Activated T-helper 17 cell treated with anti-CD3 and anti-CD28 coated beads, Interleukin-2, amount 50 U/mL, for 72 hours (primary cell): ENCODE results near the gene KRT2. TPM values are rescaled to one million over a fixed set of nuclear protein-coding genes. Genes with fewer than 3 reads are reported as not detected.

Experiments
- ATAC-seq: fragments of 150-1000 bp; cut with Tn5 transposase; replicated peaks from 2 replicates; pipeline ENCODE4 v1.10.0; 2021; ENCODE audit warnings: mild to moderate bottlenecking, moderate library complexity
- H3K27ac Mint-ChIP-seq: one replicate; pipeline ENCODE4 v1.8.0; 2022; ENCODE audit warnings: mixed read lengths
- H3K27me3 Mint-ChIP-seq: one replicate; pipeline ENCODE4 v1.8.0; 2022; ENCODE audit warnings: mixed read lengths
- H3K36me3 Mint-ChIP-seq: one replicate; pipeline ENCODE4 v1.8.0; 2022; ENCODE audit warnings: low read depth, mild to moderate bottlenecking, mixed read lengths
- H3K4me1 Mint-ChIP-seq: one replicate; pipeline ENCODE4 v1.8.0; 2022; ENCODE audit warnings: mixed read lengths
- H3K4me3 Mint-ChIP-seq: one replicate; pipeline ENCODE4 v1.8.0; 2022; ENCODE audit warnings: mild to moderate bottlenecking, mixed read lengths
- H3K9me3 Mint-ChIP-seq: one replicate; pipeline ENCODE4 v1.8.0; 2022; ENCODE audit warnings: mixed read lengths
- total RNA-seq, 2 donors: library from RNA; stranded (reverse); gene quantifications; one replicate each; pipeline ENCODE4 v1.2.3, GENCODE V29; 2022

The KRT2 gene
- total RNA-seq, 2 donors from 2014 or later, result not detected

GRCh38 chr12:52602552-52602951, 49.5 kb downstream of the KRT2 start:
- Mint-ChIP-seq H3K9me3 (no peaks in the 10 kb centered on the region), H3K27ac (no peak overlapping the region), H3K27me3 (peaks cover 20% of the 10 kb centered on the region), H3K4me3 (no peak overlapping the region), H3K4me1 (peaks cover 12% of the 10 kb centered on the region), H3K36me3 (no peaks in the 10 kb centered on the region)
- ATAC-seq, result no peak

GRCh38 chr12:52601671-52602070, 50.3 kb downstream of the KRT2 start:
- Mint-ChIP-seq H3K27me3 (peaks cover 19% of the 10 kb centered on the region), H3K4me3 (no peak overlapping the region), H3K36me3 (no peaks in the 10 kb centered on the region), H3K4me1 (peaks cover 7% of the 10 kb centered on the region), H3K9me3 (no peaks in the 10 kb centered on the region), H3K27ac (no peak overlapping the region)
- no peak for ATAC-seq

- ATAC-seq, result no peak
These were observed 51.0 kb downstream of the KRT2 start, which contains the start of gene KRT72 for GRCh38 chr12:52600941-52601481. Gene KRT72, minus strand, starts transcription at chr12:52601463. Its CDS starts 11 bp downstream, at chr12:52601452.

GRCh38 chr12:52600475-52600874, 51.5 kb downstream of the KRT2 start:
- Mint-ChIP-seq H3K27me3 (peaks cover 19% of the 10 kb centered on the region), H3K4me1 (peaks cover under 1% of the 10 kb centered on the region), H3K9me3 (no peaks in the 10 kb centered on the region), H3K27ac (no peak overlapping the region), H3K4me3 (no peak overlapping the region), H3K36me3 (no peaks in the 10 kb centered on the region)
- ATAC-seq, result no peak

More at GRCh38 chr12:52600941-52601481, 51.0 kb downstream of the KRT2 start, which contains the start of gene KRT72:
- Mint-ChIP-seq H3K27ac (no peak within 1 kb of the TSS), H3K4me3 (no peak within 1 kb of the TSS), H3K9me3 (no peaks in the 10 kb centered on the region), H3K4me1 (peaks cover 6% of the 10 kb centered on the region), H3K27me3 (peaks cover 19% of the 10 kb centered on the region), H3K36me3 (no peaks in the 10 kb centered on the region)

- Mint-ChIP-seq H3K27ac (no peak overlapping the region), H3K36me3 (no peaks in the 10 kb centered on the region), H3K4me1 (no peaks in the 10 kb centered on the region), H3K27me3 (peaks cover 19% of the 10 kb centered on the region), H3K9me3 (no peaks in the 10 kb centered on the region), H3K4me3 (no peak overlapping the region)
- no peak for ATAC-seq
These were observed 51.9 kb downstream of the KRT2 start for GRCh38 chr12:52600071-52600470.

- no peaks in the 10 kb centered on the region for H3K36me3 Mint-ChIP-seq
- no peak overlapping the region for H3K4me3 Mint-ChIP-seq
- H3K27ac Mint-ChIP-seq, result no peak overlapping the region
- no peak for ATAC-seq
- no peaks in the 10 kb centered on the region for H3K4me1 Mint-ChIP-seq
- H3K9me3 Mint-ChIP-seq, result no peaks in the 10 kb centered on the region
- H3K27me3 Mint-ChIP-seq, result peaks cover 19% of the 10 kb centered on the region
These were observed 53.0 kb downstream of the KRT2 start for GRCh38 chr12:52598966-52599365.

Other genes with a start within 250 kb of the KRT2 start
- not detected for gene KRT82, start 245.9 kb downstream of the KRT2 start, total RNA-seq
- not detected for gene KRT75, start 217.8 kb downstream of the KRT2 start, total RNA-seq
- gene KRT6B, start 200.1 kb downstream of the KRT2 start, total RNA-seq, result not detected
- not detected for gene KRT6C, start 178.4 kb downstream of the KRT2 start, total RNA-seq
- gene KRT6A, start 159.0 kb downstream of the KRT2 start, total RNA-seq, result not detected
- not detected for gene KRT5, start 131.8 kb downstream of the KRT2 start, total RNA-seq
- gene KRT71, start 99.1 kb downstream of the KRT2 start, total RNA-seq, result not detected
- not detected for gene KRT74, start 78.4 kb downstream of the KRT2 start, total RNA-seq
- gene KRT72, start 50.7 kb downstream of the KRT2 start, total RNA-seq, result not detected
- not detected for gene KRT73, start 33.7 kb downstream of the KRT2 start, total RNA-seq
- not detected for gene KRT1, start 28.2 kb upstream of the KRT2 start, total RNA-seq
- gene KRT77, start 51.3 kb upstream of the KRT2 start, total RNA-seq, result not detected
- not detected for gene KRT76, start 125.1 kb upstream of the KRT2 start, total RNA-seq
- gene KRT3, start 143.9 kb upstream of the KRT2 start, total RNA-seq, result not detected
- gene KRT4, start 161.9 kb upstream of the KRT2 start, total RNA-seq, result not detected
- gene KRT79, start 182.1 kb upstream of the KRT2 start, total RNA-seq, result under 1 TPM in 1 of 2 donors, not detected in 1; 0.82 TPM
- not detected for gene KRT78, start 196.8 kb upstream of the KRT2 start, total RNA-seq